Spleen (tissue), 11 donors: Measurements from ENCODE around the gene ADAMTSL3. TPM values are rescaled to one million over a fixed set of nuclear protein-coding genes. Genes with fewer than 3 reads are reported as not detected.

Experiments used
- DNase-seq: peaks from one replicate; pipeline ENCODE4 v3.0.0-alpha.2; 2020
- H3K27ac ChIP-seq, 8 donors: fragments of 200-600 bp; sonication (generic) in 7 of 8; 1 replicate in 4 of 8; 2 replicates in 4 of 8; pipeline versions ENCODE4 v1.5.0 to v1.8.0; 2016 to 2021; ENCODE audit warnings: inconsistent platforms in 4 of 8, mild to moderate bottlenecking in 4 of 8, moderate library complexity in 1 of 8
- H3K27me3 ChIP-seq, 7 donors: fragments of 200-600 bp; sonication (generic) in 6 of 7; replicated peaks in 1 of 7; 1 replicate in 4 of 7; 2 replicates in 3 of 7; pipeline versions ENCODE4 v1.5.0 to v1.8.0; 2016 to 2021; ENCODE audit warnings: inconsistent platforms in 3 of 7, mild to moderate bottlenecking in 1 of 7
- H3K36me3 ChIP-seq, 6 donors: fragments of 200-600 bp; sonication (generic) in 5 of 6; 1 replicate in 4 of 6; 2 replicates in 2 of 6; pipeline versions ENCODE4 v1.5.0 to v1.8.0; 2016 to 2021; ENCODE audit warnings: inconsistent platforms in 2 of 6
- H3K4me1 ChIP-seq, 6 donors: fragments of 200-600 bp; sonication (generic) in 5 of 6; 1 replicate in 3 of 6; 2 replicates in 3 of 6; pipeline versions ENCODE4 v1.5.0 to v1.8.0; 2016 to 2021; ENCODE audit warnings: inconsistent platforms in 3 of 6
- H3K4me3 ChIP-seq, 8 donors: fragments of 200-600 bp; sonication (generic) in 7 of 8; 1 replicate in 4 of 8; 2 replicates in 4 of 8; pipeline versions ENCODE4 v1.5.0 to v1.8.0; 2016 to 2021; ENCODE audit warnings: inconsistent platforms in 4 of 8, mild to moderate bottlenecking in 4 of 8, moderate library complexity in 2 of 8
- H3K9me3 ChIP-seq, 8 donors: fragments of 200-600 bp; sonication (generic) in 7 of 8; 1 replicate in 4 of 8; 2 replicates in 4 of 8; pipeline versions ENCODE4 v1.5.0 to v1.8.0; 2016 to 2021; ENCODE audit warnings: inconsistent platforms in 4 of 8
- POLR2A ChIP-seq, 3 donors: fragments of 450-650 bp; IDR thresholded peaks; one replicate each; pipeline ENCODE4 v1.5.1; 2017; ENCODE audit warnings: antibody characterized with exemption in 3 of 3, mild to moderate bottlenecking in 1 of 3
- POLR2AphosphoS5 ChIP-seq, 3 donors: sonication (generic); formaldehyde crosslinking; IDR thresholded peaks; one replicate each; pipeline ENCODE4 v1.5.1; 2017; ENCODE audit warnings: antibody characterized with exemption in 3 of 3
- WGBS, 5 donors: extraction: QIAGEN DNeasy Blood & Tissue Kit in 3 of 5; methylation state at CpG; one replicate each; pipeline versions ENCODE4 v1.1.5 to v1.1.7; 2013 to 2018; 5-methylcytosine and 5-hydroxymethylcytosine counted together
- intact Hi-C: fragments of 100-400 bp; cut with DNase I; formaldehyde crosslinking; loops from one replicate; pipeline ENCODE4 v1.15.0; 2023; ENCODE audit warnings: low total_unique reads
- polyA plus RNA-seq, 3 donors: library from polyadenylated mRNA; stranded (reverse); fragments of 200-250 nt; gene quantifications; one replicate each; pipeline ENCODE4 v1.2.1, GENCODE V29; 2013
- total RNA-seq, 7 donors: library from RNA; depleted of rRNA in 3 of 7; stranded (reverse); fragments of >200 nt in 3 of 7; fragmentation: NEBNext Ultra II Directional in 4 of 7; extraction: Animal tissue kit (Norgen Biotek cat#: 25700) in 4 of 7; gene quantifications; one replicate each; pipeline versions ENCODE4 v1.1.0 to v1.2.1, GENCODE V29; 2016 to 2021
- TF ChIP-seq, protein P1 (sequence below), 11 experiments: fragments of 200-600 bp in 7 of 11; fragments of 450-650 bp in 4 of 11; sonication (generic) in 4 of 11; IDR thresholded peaks in 8 of 11; conservative IDR thresholded peaks in 3 of 11; 1 replicate in 7 of 11; 2 replicates in 4 of 11; pipeline versions ENCODE4 v1.4.0 to v1.8.0; 2016 to 2021; ENCODE audit warnings: antibody characterized with exemption in 11 of 11, inconsistent platforms in 4 of 11, mild to moderate bottlenecking in 1 of 11
- donor health status: healthy with polysubstance abuse.
- donor health status: DM: no; HTN: no; CAD: no; lungs with moderate emphysema.
- donor health status: DM: no; HTN: no; CAD: no.
- donor health status: Bipolar disorder and iron deficiency.
- donor health status: healthy.
- donor health status: DM: no; HTN: no; CAD: no.
- donor health status: DM: yes; HTN: yes; CAD: no.

Gene ADAMTSL3
- total and polyA plus RNA-seq, 10 donors: 0.09 to 5.7 (median 2.9) TPM

DNA sequence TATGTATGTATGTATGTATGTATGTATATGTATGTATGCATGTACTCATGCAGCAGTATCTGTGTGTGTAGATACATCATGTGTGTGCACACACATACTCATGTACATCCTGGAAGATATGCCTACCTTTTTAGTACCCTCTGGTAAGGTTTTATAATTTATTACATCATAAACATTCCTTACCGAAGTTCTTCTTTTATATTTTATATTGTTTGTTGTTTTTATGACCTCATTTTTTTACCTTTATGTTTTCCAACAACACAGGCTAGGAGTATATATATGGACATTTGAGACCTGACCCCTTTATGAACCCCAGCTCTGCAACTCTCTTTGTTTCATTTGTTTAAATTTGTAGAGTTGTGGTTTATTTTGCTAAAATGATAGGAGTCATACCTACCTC lies 263.5 kb downstream of the ADAMTSL3 start:
- 0 to 95% (median 54%) methylated on average over 1 of the region's 1 CpG for WGBS, 5 donors
- H3K4me1 ChIP-seq: no peaks in the 10 kb centered on the region
- TF ChIP-seq POLR2A (IDR thresholded peaks at IDR 0.05) (no peak), POLR2AphosphoS5 (IDR thresholded peaks at IDR 0.05) (no peak)
- TF ChIP-seq, protein P1, sequence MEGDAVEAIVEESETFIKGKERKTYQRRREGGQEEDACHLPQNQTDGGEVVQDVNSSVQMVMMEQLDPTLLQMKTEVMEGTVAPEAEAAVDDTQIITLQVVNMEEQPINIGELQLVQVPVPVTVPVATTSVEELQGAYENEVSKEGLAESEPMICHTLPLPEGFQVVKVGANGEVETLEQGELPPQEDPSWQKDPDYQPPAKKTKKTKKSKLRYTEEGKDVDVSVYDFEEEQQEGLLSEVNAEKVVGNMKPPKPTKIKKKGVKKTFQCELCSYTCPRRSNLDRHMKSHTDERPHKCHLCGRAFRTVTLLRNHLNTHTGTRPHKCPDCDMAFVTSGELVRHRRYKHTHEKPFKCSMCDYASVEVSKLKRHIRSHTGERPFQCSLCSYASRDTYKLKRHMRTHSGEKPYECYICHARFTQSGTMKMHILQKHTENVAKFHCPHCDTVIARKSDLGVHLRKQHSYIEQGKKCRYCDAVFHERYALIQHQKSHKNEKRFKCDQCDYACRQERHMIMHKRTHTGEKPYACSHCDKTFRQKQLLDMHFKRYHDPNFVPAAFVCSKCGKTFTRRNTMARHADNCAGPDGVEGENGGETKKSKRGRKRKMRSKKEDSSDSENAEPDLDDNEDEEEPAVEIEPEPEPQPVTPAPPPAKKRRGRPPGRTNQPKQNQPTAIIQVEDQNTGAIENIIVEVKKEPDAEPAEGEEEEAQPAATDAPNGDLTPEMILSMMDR (IDR thresholded peaks at IDR 0.05 in 8 of 11, conservative IDR thresholded peaks at IDR 0.05 in 3 of 11): no peak
- intact Hi-C loops: no loop called here
- H3K4me3 ChIP-seq: no peak overlapping the region
- H3K27ac ChIP-seq: no peak overlapping the region
- peaks cover 0 to 3% (median 0%) of the 10 kb centered on the region in 7 donors for H3K27me3 ChIP-seq
- H3K9me3 ChIP-seq: no peaks in the 10 kb centered on the region
- no peak for DNase-seq
- no peaks in the 10 kb centered on the region for H3K36me3 ChIP-seq

DNA sequence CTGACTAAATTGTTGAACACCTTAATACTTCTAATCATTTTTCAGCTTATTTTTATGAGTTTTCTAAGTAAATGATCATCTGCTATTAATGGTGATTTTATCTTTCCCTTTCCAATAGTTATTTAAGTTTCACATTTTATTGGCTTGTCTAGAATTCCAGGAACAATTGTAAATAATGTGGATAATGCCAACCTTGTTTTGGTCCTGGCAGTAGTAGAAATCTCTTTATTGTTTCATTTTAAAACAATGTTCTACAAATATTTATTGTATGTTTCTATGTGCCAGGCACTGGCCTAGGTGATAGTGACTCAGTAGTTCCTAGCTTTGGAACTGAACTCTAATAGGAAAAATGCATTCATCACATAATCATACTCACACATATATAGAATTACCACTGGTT lies 264.1 kb downstream of the ADAMTSL3 start:
- Histone ChIP-seq H3K9me3 (no peaks in the 10 kb centered on the region), H3K27me3 (peaks cover 0 to 3% (median 0%) of the 10 kb centered on the region in 7 donors), H3K27ac (no peak overlapping the region), H3K4me3 (no peak overlapping the region), H3K36me3 (no peaks in the 10 kb centered on the region), H3K4me1 (no peaks in the 10 kb centered on the region)
- no peak for DNase-seq
- intact Hi-C loops: no loop called here
- TF ChIP-seq POLR2AphosphoS5 (IDR thresholded peaks at IDR 0.05): no peak
- TF ChIP-seq, protein P1 (IDR thresholded peaks at IDR 0.05 in 8 of 11, conservative IDR thresholded peaks at IDR 0.05 in 3 of 11): no peak
- no peak for TF ChIP-seq POLR2A (IDR thresholded peaks at IDR 0.05)

DNA sequence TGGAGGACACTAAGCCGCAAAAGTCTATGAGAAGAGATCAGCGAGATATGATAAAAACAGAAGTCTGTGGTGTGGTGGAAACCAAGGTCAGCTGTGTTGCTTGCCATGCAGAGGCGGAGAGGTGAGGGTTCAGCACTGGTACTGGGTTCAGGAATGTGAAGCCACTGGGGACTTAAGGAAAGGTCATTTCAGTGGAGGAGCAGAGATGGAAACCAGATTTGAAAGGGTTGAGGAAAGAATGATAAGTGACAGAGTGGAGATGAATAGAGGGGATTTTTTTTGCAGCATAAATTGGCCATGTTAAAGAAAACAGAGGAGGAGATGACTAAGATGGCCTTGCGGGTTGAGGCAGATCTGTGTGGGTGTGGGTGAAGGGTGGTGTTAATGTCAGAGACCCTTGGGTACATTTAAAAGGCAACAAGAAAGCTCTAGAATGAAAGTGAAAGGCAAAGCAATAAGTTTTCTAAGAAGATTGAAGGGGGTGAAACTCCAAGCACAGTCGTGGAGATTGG lies 265.5 kb downstream of the ADAMTSL3 start:
- intact Hi-C loops: no loop called here

DNA sequence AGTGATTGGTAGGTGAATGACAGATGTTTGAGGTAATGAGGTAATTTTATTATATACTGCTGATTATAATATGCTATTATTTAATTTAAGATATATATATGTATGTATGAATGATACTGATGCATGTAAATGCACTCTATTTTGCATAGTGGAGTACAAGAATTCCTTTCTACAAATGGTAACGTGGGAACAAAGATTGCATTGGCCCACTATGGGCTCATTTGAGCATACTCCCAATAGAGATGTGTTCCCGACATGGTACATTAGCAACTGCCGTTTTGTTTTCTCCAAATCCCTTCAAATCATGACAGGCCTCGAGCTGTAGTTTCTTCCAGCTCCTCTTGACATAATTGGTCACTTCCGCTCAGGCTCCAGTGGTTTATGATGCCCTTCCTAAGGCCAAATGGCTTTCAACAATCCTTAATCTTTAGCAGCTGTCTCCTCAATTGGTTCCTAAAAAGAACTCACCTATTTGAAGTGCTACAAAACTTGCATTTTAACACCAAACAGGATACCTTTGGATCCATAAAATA lies 266.1 kb downstream of the ADAMTSL3 start:
- intact Hi-C loops: no loop called here
- Histone ChIP-seq H3K36me3 (no peaks in the 10 kb centered on the region), H3K4me3 (no peak overlapping the region), H3K27ac (peak overlapping the region in 3 of 8 donors; percentile 2 to 33 (median 11)), H3K4me1 (no peaks in the 10 kb centered on the region), H3K9me3 (no peaks in the 10 kb centered on the region), H3K27me3 (peaks cover 0 to 1% (median 0%) of the 10 kb centered on the region in 7 donors)
- no peak for DNase-seq
- TF ChIP-seq POLR2A (IDR thresholded peaks at IDR 0.05): no peak
- TF ChIP-seq POLR2AphosphoS5 (IDR thresholded peaks at IDR 0.05): no peak
- 66 to 73% (median 70%) methylated on average over 5 of the region's 5 CpGs for WGBS, 5 donors

More for the DNA sequence above, 265.5 kb downstream of the ADAMTSL3 start:
- peaks cover 0 to 3% (median 0%) of the 10 kb centered on the region in 7 donors for H3K27me3 ChIP-seq
- TF ChIP-seq POLR2AphosphoS5 (IDR thresholded peaks at IDR 0.05) (no peak), POLR2A (IDR thresholded peaks at IDR 0.05) (no peak)
- TF ChIP-seq, protein P1 (IDR thresholded peaks at IDR 0.05 in 8 of 11, conservative IDR thresholded peaks at IDR 0.05 in 3 of 11): no peak
- H3K4me3 ChIP-seq: no peak overlapping the region
- no peak for DNase-seq
- 51 to 75% (median 64%) methylated on average over 5 of the region's 5 CpGs for WGBS, 5 donors
- H3K27ac ChIP-seq: peak overlapping the region in 3 of 8 donors; percentile 2 to 33 (median 11)
- no peaks in the 10 kb centered on the region for H3K36me3 ChIP-seq
- H3K4me1 ChIP-seq: no peaks in the 10 kb centered on the region
- no peaks in the 10 kb centered on the region for H3K9me3 ChIP-seq
